ENCODE measurements around the gene LDLRAD3.

Gene LDLRAD3

DNA sequence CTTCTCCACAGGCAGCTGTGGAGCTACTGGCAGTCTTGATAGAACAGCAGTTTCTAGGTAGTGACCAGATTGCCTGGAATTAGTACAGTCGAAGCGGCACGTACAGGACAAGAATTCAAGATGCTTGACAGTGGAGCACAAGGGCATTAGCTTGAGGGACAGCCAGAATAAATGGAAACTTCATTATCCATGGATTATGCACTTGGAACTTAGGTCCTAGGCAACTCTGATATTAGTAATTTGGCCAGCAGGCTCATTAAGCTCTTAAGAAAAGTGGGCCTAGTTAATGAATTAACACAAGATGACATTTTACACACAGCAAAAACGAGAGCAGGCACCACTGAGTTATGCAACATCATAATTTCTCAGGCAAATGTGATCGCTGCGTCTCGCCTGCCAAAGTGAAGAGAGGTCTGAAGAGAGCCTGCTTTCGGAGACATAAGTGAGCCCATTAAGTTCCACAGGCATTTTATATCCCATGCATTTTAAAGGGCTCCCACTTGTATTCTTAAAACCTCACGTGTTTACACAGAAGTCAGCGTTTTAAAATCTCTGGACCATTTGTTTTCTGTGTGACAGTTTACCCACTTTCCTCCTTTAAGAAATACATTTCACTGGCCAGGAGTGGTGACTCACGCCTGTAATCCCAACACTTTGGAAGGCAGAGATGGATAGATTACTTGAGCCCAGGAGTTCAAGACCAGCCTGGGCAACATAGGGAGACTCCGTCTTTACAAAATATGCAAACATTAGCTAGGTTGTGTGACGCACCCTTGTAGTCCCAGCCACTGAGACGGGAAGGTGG is 279.2 kb downstream of the LDLRAD3 start:
- no peaks in the 10 kb centered on the region for H3K27me3 ChIP-seq (ENCODE audit: control insufficient read depth, insufficient read depth, low read length)
- no peaks in the 10 kb centered on the region for H3K9me3 ChIP-seq (ENCODE audit: control insufficient read depth, insufficient read depth, low read length)
- no peak overlapping the region for H3K9ac ChIP-seq (ENCODE audit: low read depth, low read length)
- no peaks in the 10 kb centered on the region for H3K4me1 ChIP-seq (ENCODE audit: control insufficient read depth, insufficient read depth, low read length)
- H3K4me3 ChIP-seq (ENCODE audit: low read depth, low read length) = no peak overlapping the region
- H3K36me3 ChIP-seq (ENCODE audit: control insufficient read depth, insufficient read depth, low read length) = no peaks in the 10 kb centered on the region

DNA sequence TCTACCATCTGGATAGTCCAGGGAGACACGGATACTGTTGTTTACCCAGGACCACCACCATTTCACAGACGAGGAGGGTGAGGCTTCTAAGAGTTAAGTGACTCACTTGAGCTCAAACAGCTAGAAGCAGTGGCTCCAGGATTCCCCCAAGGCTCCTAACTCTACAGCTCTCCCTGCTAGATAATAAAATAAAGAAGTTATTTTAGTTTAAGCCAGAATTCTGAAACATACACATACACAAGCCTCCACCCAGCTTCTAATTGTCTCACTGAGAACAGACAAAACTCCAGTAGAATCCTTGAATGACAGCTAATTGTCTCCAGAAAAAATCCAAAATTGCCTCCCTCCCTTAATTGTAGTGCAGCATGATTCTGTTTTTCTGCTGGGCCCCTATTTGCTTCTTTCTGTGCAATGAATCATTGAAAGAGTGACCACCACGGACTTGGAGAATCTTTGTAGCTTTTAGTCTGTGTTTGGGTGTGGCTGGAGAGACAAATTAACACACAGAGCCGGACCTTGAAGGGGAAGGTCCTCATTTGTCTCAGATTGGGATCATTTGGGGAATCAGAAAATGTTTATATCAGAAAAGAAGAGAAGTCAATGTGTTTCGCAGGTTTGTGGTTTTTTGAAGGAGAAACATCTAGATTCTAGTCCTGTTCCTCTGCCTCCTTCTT is 280.5 kb downstream of the LDLRAD3 start:
- Histone ChIP-seq H3K36me3 (ENCODE audit: control insufficient read depth, insufficient read depth, low read length) (no peaks in the 10 kb centered on the region), H3K27me3 (ENCODE audit: control insufficient read depth, insufficient read depth, low read length) (no peaks in the 10 kb centered on the region)

DNA sequence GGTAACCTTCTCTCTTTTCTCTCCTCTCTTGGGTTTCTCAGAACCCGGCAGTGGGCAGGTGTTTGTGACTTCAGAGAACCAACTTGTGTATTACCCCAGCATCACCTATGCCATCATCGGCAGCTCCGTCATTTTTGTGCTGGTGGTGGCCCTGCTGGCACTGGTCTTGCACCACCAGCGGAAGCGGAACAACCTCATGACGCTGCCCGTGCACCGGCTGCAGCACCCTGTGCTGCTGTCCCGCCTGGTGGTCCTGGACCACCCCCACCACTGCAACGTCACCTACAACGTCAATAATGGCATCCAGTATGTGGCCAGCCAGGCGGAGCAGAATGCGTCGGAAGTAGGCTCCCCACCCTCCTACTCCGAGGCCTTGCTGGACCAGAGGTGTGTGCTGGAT is 283.2 kb downstream of the LDLRAD3 start:
- Histone ChIP-seq H3K36me3 (ENCODE audit: control insufficient read depth, insufficient read depth, low read length) (peaks cover 3% of the 10 kb centered on the region), H3K27me3 (ENCODE audit: control insufficient read depth, insufficient read depth, low read length) (no peaks in the 10 kb centered on the region), H3K4me3 (ENCODE audit: low read depth, low read length) (no peak overlapping the region), H3K9ac (ENCODE audit: low read depth, low read length) (no peak overlapping the region), H3K4me1 (ENCODE audit: control insufficient read depth, insufficient read depth, low read length) (no peaks in the 10 kb centered on the region), H3K9me3 (ENCODE audit: control insufficient read depth, insufficient read depth, low read length) (no peaks in the 10 kb centered on the region)

More for the DNA sequence above, 280.5 kb downstream of the LDLRAD3 start:
- H3K9ac ChIP-seq (ENCODE audit: low read depth, low read length) = no peak overlapping the region
- no peaks in the 10 kb centered on the region for H3K9me3 ChIP-seq (ENCODE audit: control insufficient read depth, insufficient read depth, low read length)
- H3K4me1 ChIP-seq (ENCODE audit: control insufficient read depth, insufficient read depth, low read length) = no peaks in the 10 kb centered on the region
- no peak overlapping the region for H3K4me3 ChIP-seq (ENCODE audit: low read depth, low read length)

DNA sequence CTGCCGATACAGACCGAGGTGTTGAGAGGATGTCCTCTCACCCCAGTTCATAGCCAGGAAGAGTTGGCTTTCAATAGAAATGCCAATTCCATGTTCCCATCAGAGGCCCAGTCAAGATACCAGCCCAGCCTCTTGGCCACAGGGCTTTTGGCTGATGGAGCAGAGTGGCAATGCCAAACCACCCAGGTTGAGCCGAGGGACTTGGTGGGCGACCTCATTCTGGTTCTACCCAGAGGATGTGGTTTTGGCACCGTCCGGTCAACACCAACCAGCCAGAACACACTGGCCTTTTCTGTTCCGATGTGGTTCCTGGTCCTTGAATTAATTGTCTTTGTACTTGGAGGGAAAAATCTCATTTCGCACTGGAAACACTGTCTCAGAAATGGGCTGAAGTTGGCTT is 284.8 kb downstream of the LDLRAD3 start:
- H3K9me3 ChIP-seq (ENCODE audit: control insufficient read depth, insufficient read depth, low read length) = no peaks in the 10 kb centered on the region
- no peaks in the 10 kb centered on the region for H3K27me3 ChIP-seq (ENCODE audit: control insufficient read depth, insufficient read depth, low read length)
- H3K4me3 ChIP-seq (ENCODE audit: low read depth, low read length) = no peak overlapping the region
- H3K4me1 ChIP-seq (ENCODE audit: control insufficient read depth, insufficient read depth, low read length) = no peaks in the 10 kb centered on the region
- H3K9ac ChIP-seq (ENCODE audit: low read depth, low read length) = no peak overlapping the region
- peaks cover 3% of the 10 kb centered on the region for H3K36me3 ChIP-seq (ENCODE audit: control insufficient read depth, insufficient read depth, low read length)

DNA sequence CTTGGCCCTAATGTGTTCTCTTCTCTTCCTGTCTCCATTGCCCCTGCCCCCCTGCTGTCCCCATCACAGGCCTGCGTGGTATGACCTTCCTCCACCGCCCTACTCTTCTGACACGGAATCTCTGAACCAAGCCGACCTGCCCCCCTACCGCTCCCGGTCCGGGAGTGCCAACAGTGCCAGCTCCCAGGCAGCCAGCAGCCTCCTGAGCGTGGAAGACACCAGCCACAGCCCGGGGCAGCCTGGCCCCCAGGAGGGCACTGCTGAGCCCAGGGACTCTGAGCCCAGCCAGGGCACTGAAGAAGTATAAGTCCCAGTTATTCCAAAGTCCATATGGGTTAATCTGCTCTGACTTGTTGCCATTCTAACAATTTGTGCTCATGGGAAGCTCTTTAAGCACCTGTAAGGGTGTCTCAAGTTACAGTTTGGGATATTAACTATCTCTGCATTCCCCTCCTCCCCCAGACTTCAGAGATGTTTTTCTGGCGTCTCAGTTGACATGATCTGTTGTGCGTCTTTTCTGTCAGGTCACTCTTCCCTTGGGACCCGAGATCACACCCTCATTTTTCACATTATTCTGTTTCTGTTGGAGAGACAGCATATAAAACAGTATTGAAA is 285.3 kb downstream of the LDLRAD3 start:
- Histone ChIP-seq H3K36me3 (ENCODE audit: control insufficient read depth, insufficient read depth, low read length) (peaks cover 3% of the 10 kb centered on the region), H3K27me3 (ENCODE audit: control insufficient read depth, insufficient read depth, low read length) (no peaks in the 10 kb centered on the region), H3K9me3 (ENCODE audit: control insufficient read depth, insufficient read depth, low read length) (no peaks in the 10 kb centered on the region), H3K4me3 (ENCODE audit: low read depth, low read length) (no peak overlapping the region), H3K4me1 (ENCODE audit: control insufficient read depth, insufficient read depth, low read length) (no peaks in the 10 kb centered on the region), H3K9ac (ENCODE audit: low read depth, low read length) (no peak overlapping the region)

DNA sequence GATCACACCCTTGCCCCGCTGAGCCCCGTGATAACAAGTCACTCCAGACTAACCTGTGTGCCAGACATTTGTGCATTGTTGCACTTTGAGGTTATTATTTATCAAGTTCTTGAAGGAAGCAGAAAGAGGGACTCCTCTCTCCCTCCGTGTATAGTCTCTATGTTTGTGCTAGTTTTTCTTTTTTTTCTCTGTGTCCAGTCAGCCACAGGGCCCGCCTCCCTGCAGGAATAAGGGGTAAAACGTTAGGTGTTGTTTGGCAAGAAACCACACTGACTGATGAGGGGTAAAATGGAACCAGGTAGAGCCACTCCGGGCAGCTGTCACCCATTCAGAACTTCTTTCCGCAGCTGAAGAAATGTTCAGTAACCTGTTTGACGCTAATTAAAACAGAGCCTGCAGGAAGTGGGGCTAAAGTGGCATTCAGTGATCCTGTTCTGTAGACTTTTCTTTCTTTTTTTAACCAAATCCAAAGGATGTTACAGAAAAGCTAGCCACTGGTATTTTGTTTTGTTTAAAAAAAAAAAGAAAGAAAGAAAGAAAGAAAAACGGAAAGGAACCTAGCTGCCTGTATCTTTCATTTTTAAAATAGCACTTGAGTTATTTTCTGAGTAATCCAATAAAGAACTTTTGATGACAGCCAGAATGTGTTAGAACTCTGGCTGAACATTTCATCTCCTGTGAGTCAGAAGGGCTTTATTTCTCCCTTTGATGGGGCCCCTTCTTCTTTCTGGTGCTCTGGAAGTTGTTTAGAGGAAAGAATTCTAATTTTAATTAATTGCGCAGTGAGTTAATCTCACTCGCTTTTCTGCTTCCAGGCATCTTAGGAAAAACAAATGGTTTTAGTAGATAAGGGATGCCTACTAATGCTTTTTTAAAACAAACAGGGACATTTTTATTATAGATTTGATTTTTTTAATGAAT is 287.2 kb downstream of the LDLRAD3 start:
- H3K9ac ChIP-seq (ENCODE audit: low read depth, low read length) = no peak overlapping the region
- no peaks in the 10 kb centered on the region for H3K4me1 ChIP-seq (ENCODE audit: control insufficient read depth, insufficient read depth, low read length)
- no peak overlapping the region for H3K4me3 ChIP-seq (ENCODE audit: low read depth, low read length)
- H3K27me3 ChIP-seq (ENCODE audit: control insufficient read depth, insufficient read depth, low read length) = no peaks in the 10 kb centered on the region
- no peaks in the 10 kb centered on the region for H3K9me3 ChIP-seq (ENCODE audit: control insufficient read depth, insufficient read depth, low read length)
- H3K36me3 ChIP-seq (ENCODE audit: control insufficient read depth, insufficient read depth, low read length) = peaks cover 3% of the 10 kb centered on the region

DNA sequence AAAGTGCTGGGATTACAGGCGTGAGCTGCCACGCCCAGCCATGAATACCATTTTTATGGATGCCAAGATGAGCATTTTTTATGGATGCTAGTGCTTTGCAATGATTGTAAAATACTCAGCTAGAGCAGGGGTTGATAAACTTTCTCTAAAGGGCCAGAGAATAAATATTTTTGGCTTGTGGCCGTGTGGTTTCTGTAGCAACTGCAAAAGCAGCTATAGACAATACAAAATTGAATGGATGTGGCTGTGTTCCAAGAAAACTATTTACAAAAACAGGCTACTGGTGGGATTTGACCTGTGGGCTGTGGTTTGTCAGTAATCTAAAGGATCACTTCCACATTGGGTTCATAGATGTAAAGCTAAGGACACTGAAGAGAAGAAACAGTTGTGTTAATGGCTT is 289.3 kb downstream of the LDLRAD3 start:
- Histone ChIP-seq H3K9me3 (ENCODE audit: control insufficient read depth, insufficient read depth, low read length) (no peaks in the 10 kb centered on the region), H3K36me3 (ENCODE audit: control insufficient read depth, insufficient read depth, low read length) (peaks cover 3% of the 10 kb centered on the region), H3K4me1 (ENCODE audit: control insufficient read depth, insufficient read depth, low read length) (no peaks in the 10 kb centered on the region)

DNA sequence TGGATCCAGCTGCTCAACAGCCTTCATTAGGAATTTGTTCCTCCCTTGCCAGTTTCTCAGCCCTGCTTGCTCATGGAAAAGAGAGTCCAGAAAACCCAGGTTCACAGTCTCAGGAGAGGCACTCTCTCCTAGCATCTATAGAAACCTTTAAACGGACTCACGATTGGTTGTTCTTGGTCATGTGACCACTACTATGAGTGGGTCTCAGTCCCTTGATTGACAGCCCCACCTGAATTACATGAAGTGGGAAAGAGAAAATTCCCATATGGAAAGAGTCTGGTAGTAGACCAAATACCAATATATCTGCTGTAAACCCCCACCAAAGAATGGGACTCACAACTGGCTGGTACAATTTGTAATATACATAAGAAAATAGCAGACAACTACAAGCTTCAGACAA is 291.0 kb downstream of the LDLRAD3 start:
- Histone ChIP-seq H3K4me1 (ENCODE audit: control insufficient read depth, insufficient read depth, low read length) (no peaks in the 10 kb centered on the region), H3K36me3 (ENCODE audit: control insufficient read depth, insufficient read depth, low read length) (peaks cover 3% of the 10 kb centered on the region), H3K4me3 (ENCODE audit: low read depth, low read length) (no peak overlapping the region), H3K27me3 (ENCODE audit: control insufficient read depth, insufficient read depth, low read length) (no peaks in the 10 kb centered on the region), H3K9me3 (ENCODE audit: control insufficient read depth, insufficient read depth, low read length) (no peaks in the 10 kb centered on the region), H3K9ac (ENCODE audit: low read depth, low read length) (no peak overlapping the region)

More for the DNA sequence above, 289.3 kb downstream of the LDLRAD3 start:
- Histone ChIP-seq H3K4me3 (ENCODE audit: low read depth, low read length) (no peak overlapping the region), H3K9ac (ENCODE audit: low read depth, low read length) (no peak overlapping the region), H3K27me3 (ENCODE audit: control insufficient read depth, insufficient read depth, low read length) (no peaks in the 10 kb centered on the region)

DNA sequence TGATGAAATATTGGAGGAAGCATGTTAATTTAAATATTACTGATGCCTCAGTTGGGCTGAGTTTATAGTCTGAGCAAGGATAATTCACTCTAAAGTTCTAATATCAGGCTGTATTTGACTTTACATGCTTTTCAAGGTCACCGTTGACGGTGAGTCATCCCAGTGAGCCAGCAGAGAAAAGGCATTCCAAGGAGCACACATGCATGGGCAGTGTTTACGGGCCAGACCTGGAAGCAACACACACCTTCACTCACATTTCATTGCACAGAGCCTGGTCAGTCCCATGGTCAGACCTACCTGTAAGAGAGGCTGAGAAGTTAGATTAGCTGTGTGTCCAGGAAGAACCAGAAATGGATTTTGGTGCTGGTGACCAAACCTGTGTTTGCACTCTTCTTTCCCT is 291.9 kb downstream of the LDLRAD3 start:
- no peaks in the 10 kb centered on the region for H3K36me3 ChIP-seq (ENCODE audit: control insufficient read depth, insufficient read depth, low read length)
- H3K4me3 ChIP-seq (ENCODE audit: low read depth, low read length) = no peak overlapping the region
- H3K9me3 ChIP-seq (ENCODE audit: control insufficient read depth, insufficient read depth, low read length) = no peaks in the 10 kb centered on the region
- H3K27me3 ChIP-seq (ENCODE audit: control insufficient read depth, insufficient read depth, low read length) = no peaks in the 10 kb centered on the region
- H3K9ac ChIP-seq (ENCODE audit: low read depth, low read length) = no peak overlapping the region
- H3K4me1 ChIP-seq (ENCODE audit: control insufficient read depth, insufficient read depth, low read length) = no peaks in the 10 kb centered on the region

DNA sequence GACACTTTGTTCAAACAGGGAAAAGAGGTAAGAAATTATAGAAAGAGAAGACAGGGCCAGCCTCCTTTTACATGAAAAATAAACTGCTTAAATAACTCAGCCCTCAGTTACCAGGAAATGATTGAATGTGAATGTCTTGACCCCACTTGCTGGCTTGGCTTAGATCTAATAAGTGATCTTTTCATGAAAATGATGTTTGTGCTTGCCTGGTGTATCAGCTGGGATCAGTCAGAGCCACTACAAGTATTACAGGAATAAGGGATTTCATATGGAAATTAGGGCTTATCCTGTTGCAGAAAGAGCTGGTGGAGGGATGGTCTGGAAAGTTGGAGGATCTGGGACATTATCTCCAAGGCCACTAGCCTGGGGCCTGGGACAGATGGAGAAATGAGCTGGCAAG is 293.5 kb downstream of the LDLRAD3 start:
- Histone ChIP-seq H3K4me3 (ENCODE audit: low read depth, low read length) (no peak overlapping the region), H3K4me1 (ENCODE audit: control insufficient read depth, insufficient read depth, low read length) (no peaks in the 10 kb centered on the region), H3K9me3 (ENCODE audit: control insufficient read depth, insufficient read depth, low read length) (no peaks in the 10 kb centered on the region), H3K36me3 (ENCODE audit: control insufficient read depth, insufficient read depth, low read length) (no peaks in the 10 kb centered on the region), H3K9ac (ENCODE audit: low read depth, low read length) (no peak overlapping the region), H3K27me3 (ENCODE audit: control insufficient read depth, insufficient read depth, low read length) (no peaks in the 10 kb centered on the region)

DNA sequence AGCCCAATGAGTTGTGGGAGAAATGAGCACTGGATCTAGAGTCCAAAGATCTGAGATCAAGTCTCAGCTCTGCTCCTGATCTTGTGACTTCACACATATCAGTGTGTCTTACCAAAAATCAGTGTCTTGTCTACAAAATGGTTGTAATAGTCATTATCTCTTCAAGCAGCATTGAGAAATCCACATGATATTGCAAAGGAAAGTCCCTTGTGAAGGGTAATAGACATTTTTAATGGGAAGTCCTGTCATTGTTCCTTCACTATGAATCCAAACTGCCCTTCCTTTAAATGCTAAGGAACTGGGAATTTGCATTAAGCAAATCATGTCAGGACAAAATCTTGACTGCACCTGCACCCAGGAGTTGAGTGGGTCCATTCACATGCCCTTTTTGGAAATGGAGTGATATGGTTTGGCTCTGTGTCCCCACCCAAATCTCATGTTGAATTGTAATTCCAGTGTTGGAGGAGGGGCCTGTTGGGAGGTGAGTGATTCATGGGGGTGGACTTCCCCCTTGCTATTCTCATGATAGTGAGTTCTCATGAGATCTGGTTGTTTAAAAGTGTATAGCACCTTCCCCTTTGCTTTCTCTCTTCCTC is 294.3 kb downstream of the LDLRAD3 start:
- no peak overlapping the region for H3K4me3 ChIP-seq (ENCODE audit: low read depth, low read length)
- H3K4me1 ChIP-seq (ENCODE audit: control insufficient read depth, insufficient read depth, low read length) = no peaks in the 10 kb centered on the region
- H3K9ac ChIP-seq (ENCODE audit: low read depth, low read length) = no peak overlapping the region
- no peaks in the 10 kb centered on the region for H3K9me3 ChIP-seq (ENCODE audit: control insufficient read depth, insufficient read depth, low read length)
- H3K27me3 ChIP-seq (ENCODE audit: control insufficient read depth, insufficient read depth, low read length) = no peaks in the 10 kb centered on the region
- no peaks in the 10 kb centered on the region for H3K36me3 ChIP-seq (ENCODE audit: control insufficient read depth, insufficient read depth, low read length)
